Measurements from ENCODE around the gene PRPF6.

GRCh38 chr20:64032706-64033624, 52.0 kb downstream of the PRPF6 start:
- TF ChIP-seq POLR2AphosphoS5 (IDR thresholded peaks at IDR 0.05), result no peak
- TF ChIP-seq CTCF (IDR thresholded peaks at IDR 0.05), result no peak
- TF ChIP-seq POLR2A (IDR thresholded peaks at IDR 0.05), result no peak
- TF ChIP-seq EP300 (IDR thresholded peaks at IDR 0.05), result no peak
